Measurements from ENCODE around the gene USP7. TPM values are rescaled to one million over a fixed set of nuclear protein-coding genes. Genes with fewer than 3 reads are reported as not detected.
A peak's percentile ranks its signal among the peaks of the same experiment; 100 is the strongest.
"Not testable (repeated sequence)": the region's sequence is repeated elsewhere in the genome, so short reads cannot be mapped to it uniquely, and the experiment has no call there.

The USP7 gene
- total RNA-seq (2014; rRNA removed; shearing (Covaris generic)): 20.3 and 29.2 TPM in 2 replicates

DNA sequence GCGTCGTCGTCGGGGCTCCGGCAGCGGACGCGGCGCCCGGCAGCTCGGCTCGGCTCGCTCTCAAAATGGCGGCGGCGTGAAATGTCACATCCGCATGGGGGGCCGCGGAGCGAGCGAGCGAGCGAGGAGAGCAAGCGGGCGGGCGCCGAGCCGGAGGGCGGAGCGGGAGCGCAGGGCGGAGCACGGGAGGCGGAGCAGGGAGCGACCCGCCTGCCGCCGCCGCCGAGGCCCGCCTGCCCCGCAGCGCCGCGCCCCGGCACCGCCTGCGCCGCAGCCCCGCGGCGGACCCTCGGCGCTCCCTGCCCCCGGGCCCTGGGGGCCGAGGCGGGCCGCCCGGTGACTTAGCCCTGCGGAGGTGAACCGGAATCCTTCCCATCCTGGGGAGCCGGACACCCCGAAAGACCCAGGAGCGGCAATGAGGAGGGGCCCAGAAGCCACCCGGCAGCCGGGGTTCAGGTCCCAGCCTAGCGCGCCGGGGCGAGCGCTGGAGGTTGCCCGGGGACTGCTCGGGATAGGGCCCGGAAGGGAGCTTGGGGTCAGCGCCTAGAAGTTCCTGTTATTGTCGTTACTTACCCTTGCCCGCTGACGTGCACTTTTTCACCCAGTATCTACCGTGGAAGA, at the start of gene USP7:
Gene USP7, minus strand, starts transcription at position 86 of the 621 bp plus-strand sequence. CDS start 621 bp downstream, outside the sequence.
- DNase-seq (ENCODE audit: low spot score): peak; percentile 83
- in situ Hi-C loops (cut with HindIII; ENCODE audit: low sequenced_read_pairs): no loop called here

DNA sequence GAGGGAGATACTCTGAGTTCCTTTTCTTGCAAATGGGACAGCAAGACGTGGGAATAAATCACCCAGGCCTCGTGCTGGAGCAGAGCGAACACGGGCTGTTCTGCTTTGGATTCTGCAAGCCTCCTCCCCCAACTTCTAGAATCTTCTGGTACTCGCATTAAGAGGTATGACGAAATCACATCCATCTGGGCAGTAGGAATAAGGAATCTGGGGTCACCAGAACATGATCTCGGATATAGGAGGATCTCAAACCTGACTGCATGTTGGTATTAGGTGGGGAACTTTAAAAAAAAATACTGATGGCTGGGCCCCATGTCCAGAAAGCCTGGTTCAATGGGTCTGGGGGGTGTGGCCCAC, 49.8 kb upstream of the USP7 start:
- in situ Hi-C loops (cut with HindIII; ENCODE audit: low sequenced_read_pairs): no loop called here
- no peak for DNase-seq (ENCODE audit: low spot score)

DNA sequence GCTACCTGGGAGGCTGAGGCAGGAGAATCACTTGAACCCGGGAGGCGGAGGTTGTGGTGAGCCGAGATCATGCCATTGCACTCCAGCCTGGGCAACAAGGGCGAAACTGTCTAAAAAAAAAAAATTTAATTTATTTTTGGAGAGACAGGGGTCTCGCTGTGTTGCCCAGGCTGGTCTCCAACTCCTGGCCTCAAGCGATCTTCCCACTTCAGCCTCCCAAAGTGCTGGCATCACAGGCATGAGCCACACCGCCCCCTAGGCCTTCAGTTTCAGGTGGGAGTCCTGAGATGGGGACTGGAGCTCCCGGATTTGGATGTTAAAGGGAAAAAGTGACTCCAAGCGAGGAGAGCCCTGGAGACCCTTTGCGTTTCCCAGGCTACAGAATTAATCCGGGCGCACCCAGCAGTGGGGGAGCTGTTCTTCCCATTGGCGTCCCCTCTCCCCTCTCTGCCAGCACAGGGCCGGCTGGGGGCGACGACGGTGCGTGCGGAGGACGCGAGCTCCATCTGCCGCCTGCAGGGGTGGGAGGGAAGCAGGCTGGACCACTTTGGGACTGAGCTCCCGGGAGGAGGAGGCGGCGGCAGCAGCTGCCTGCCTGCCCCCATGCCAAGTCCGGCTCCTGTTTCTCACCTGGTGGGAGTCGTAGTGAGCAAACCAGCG, 49.3 kb upstream of the USP7 start:
- no peak for DNase-seq (ENCODE audit: low spot score)
- in situ Hi-C loops (cut with HindIII; ENCODE audit: low sequenced_read_pairs): no loop called here

DNA sequence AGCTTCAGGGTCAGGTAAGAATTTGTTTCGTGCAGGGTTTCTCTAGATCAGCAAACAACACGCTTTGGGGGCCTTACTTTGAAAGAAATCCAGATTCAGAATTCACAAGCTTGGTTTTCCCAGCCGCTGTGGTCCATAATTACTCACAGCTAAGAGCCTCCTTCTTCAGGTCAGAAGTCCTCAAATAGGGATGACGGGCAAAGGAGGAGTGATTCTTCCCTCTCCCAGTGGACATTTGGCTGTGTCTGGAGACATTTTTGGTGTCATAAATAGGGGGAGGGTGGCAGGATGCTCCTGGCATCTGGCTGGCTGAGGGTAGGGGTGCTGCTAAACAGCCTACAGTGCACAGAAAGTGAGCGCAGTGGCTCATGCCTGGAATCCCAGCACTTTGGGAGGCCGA, 48.6 kb upstream of the USP7 start:
- DNase-seq (ENCODE audit: low spot score): no peak
- in situ Hi-C loops (cut with HindIII; ENCODE audit: low sequenced_read_pairs): no loop called here

DNA sequence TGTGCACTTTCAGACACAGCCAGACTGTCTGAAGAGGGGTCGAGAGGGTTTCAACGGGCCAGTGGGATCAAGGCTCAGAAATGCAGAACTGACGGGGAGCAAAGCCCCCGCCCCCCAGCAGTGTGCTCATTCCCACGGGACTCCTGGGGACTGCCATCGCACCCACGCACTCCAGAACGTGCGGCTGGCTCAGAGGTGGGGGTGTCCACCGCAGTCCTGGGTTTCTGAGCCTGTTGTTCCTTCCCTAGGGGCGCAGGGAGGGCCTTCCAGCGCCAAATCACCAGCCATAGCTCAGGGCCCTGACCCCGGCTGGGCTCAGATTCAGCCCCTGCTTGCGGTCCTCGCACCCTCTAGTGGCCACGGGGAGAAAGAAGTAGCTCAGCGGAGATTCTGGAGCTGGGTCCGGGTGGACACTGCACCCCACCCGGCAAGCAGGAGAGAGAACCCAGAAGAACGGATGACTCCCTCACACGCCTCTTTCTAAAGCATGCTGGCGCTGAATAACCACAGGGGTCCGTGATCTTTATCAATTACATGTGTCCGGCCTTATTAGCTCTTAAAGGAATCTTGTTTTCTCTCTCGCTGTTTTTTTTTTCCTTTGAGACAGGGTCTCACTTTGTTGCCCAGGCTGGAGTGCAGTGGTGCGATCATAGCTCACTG, 45.0 kb upstream of the USP7 start:
- in situ Hi-C loops (cut with HindIII; ENCODE audit: low sequenced_read_pairs): no loop called here
- DNase-seq (ENCODE audit: low spot score): peak; percentile 54

DNA sequence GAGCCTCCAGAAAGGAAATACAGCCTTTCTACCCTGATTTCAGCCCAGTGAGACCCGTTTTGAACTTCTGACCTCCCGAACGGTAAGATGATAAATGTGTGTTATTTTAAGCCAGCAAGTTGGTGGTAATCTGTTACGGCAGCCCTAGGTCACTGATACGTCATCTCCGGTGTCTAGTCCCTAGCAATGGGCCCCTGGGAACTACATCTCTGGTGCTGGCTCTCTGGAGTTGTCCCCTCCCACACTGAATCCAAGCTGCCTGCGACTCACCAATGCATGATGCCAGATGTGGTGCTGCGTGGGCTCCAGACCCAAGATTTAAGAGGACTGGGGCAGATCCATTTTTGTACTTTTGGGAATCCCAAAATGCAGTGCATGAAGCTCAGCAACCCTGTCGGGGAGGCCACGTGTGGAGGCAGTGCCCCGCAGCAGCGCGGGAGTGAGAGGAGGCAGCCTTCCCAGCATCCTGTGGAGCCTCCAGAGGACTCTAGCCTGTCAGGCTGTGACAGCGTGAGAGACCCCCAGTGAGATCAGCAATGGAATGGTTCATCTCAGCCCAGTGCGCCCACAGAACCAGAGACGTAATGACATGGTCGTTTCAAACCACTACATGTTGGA, 43.6 kb upstream of the USP7 start:
- in situ Hi-C loops (cut with HindIII; ENCODE audit: low sequenced_read_pairs): no loop called here
- DNase-seq (ENCODE audit: low spot score): no peak

DNA sequence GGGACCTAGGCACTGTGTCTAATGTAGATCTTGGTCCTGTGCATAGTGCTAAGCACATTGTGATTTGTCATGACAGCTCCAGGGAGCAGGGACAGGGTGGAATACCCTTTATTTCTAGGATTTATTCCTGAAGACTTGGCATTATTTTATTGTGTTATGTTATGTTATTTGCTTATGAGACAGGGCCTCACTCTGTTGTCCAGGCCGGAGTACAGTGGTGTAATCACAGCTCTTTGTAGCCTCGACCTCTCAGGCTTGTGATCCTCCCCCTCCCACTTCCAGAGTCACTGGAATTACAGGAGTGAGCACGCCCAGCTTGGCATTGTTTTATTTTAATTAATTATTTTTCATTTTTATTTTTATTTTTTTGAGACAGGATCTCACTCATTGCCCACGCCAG, 40.5 kb upstream of the USP7 start:
- in situ Hi-C loops (cut with HindIII; ENCODE audit: low sequenced_read_pairs): no loop called here
- DNase-seq (ENCODE audit: low spot score): no peak

DNA sequence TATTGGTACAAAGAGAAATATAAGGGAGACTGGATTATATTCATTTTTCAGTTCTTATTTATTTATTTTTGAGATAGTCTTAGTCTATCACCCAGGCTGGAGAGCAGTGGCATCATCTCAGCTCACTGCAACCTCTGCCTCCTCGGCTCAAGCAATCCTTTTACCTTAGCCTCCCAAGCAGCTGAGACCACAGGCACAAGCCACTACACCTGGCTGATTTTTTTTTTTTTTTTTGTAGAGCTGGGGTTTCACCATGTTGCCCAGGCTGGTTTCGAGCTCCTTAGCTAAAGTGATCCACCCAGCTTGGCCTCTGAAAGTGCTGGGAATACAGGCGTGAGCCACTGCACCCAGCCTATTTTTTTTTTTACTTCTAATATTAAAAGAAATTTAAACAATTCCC, 40.1 kb upstream of the USP7 start:
- DNase-seq (ENCODE audit: low spot score): no peak
- in situ Hi-C loops (cut with HindIII; ENCODE audit: low sequenced_read_pairs): no loop called here

DNA sequence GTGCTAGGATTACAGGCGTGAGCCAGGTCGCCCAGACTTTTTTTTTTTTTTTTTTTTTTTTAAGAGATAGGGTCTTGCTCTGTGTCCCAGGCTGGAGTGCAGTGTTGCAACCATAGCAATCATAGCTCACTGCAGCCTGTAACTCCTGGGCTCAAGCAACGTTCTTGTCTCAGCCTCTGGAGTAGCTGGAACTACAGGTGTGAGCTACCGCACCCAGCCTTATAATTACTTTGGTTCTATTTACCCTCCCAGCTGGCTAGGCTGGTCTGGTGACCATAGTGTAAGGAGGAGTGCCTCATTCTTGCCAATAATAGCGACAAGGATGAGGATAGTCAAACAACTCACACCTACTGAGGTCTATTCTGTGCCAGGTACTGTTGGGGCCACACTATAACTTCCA, 39.6 kb upstream of the USP7 start:
- no peak for DNase-seq (ENCODE audit: low spot score)
- in situ Hi-C loops (cut with HindIII; ENCODE audit: low sequenced_read_pairs): no loop called here

DNA sequence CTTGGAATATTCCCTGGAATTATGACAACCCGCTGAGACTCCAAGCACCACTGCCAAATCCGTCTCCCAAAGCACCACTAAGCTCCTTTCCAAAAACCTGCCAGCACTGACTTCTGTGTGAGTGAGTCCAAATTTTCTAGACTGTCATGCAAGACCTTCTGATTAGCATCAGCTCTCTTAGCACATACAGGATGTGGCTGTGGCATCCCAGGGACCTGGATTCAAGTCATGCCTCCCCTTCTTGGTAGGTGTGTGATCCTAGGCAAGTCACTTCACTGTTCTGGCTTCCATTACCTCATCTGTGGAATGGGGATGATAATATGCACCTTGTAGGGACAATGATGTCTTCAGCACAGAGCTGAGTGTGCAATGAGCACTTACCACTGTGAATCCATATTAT, 38.3 kb upstream of the USP7 start:
- in situ Hi-C loops (cut with HindIII; ENCODE audit: low sequenced_read_pairs): no loop called here
- no peak for DNase-seq (ENCODE audit: low spot score)

DNA sequence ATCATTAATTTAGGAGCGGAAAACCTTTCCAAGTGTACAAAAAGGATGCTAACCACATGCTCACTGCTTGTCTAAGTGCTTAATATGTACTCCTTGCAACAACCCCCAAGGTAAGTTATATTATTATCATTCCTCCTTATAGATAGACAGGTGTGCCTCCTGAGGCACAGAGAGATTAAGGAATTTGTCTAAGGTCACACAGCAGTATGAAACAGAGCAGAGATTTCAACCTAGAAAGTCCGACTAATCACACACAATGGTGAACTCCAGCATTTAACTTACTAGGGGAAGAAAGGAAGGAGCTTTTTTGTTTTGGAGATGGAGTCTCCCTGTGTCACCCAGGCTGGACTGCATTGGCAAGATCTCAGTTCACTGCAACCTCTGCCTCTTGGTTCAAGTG, 37.0 kb upstream of the USP7 start:
- no peak for DNase-seq (ENCODE audit: low spot score)
- in situ Hi-C loops (cut with HindIII; ENCODE audit: low sequenced_read_pairs): no loop called here

DNA sequence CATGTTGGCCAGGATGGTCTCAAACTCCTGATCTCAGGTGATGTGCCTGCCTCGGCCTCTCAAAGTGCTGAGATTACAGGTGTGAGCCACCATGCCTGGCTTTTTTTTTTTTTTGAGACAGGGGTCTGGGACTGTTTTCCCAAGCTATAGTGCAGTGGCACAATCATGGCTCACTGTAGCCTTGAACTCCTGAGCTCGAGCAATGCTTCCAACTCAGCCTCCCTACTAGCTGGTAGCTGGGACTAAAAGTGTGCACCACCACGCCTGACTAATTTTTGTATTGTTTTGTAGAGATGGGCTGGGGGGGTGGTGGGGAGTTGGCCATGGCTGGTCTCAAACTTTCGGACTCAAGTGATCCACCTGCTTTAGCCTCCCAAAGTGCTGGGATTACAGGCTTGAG, 36.1 kb upstream of the USP7 start:
- DNase-seq (ENCODE audit: low spot score): no peak
- in situ Hi-C loops (cut with HindIII; ENCODE audit: low sequenced_read_pairs): no loop called here

DNA sequence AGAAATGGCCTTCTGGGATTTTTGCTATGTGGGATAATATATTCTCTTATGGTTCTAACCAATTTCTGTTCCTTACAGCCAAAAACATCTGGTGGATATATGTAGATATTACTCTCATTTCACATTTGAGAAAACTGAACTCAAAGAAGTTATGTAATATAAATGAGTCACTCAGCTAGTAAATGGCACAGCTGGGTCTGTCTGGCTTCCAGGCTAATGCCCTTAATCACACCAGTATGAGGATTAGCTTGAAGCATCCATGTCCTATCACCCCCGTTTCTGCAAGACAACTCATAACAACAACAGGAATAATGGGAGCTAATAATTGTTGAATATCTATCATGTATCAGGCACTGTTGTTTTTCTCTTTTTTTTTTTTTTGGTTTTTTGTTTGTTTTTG, 34.4 kb upstream of the USP7 start:
- DNase-seq (ENCODE audit: low spot score): no peak
- in situ Hi-C loops (cut with HindIII; ENCODE audit: low sequenced_read_pairs): no loop called here

DNA sequence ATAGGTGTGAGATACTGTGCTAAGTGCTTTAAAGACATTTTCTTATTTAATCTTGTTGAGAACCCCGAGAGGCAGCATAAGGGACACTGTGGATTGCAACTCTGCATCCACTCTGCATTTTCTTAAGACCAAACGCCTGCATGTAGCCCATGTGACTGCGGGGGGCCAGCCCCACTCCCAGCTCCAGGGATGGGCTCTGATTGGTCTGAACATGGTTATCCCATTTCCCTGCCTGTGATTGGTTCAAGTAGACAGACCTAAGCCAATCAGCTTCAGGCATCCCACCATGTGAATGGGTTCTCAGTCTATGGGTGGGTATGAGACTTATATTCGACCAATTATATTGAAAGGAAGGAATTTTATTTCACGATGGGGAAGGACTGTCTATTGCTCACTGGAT, 33.2 kb upstream of the USP7 start:
- in situ Hi-C loops (cut with HindIII; ENCODE audit: low sequenced_read_pairs): no loop called here
- DNase-seq (ENCODE audit: low spot score): no peak

DNA sequence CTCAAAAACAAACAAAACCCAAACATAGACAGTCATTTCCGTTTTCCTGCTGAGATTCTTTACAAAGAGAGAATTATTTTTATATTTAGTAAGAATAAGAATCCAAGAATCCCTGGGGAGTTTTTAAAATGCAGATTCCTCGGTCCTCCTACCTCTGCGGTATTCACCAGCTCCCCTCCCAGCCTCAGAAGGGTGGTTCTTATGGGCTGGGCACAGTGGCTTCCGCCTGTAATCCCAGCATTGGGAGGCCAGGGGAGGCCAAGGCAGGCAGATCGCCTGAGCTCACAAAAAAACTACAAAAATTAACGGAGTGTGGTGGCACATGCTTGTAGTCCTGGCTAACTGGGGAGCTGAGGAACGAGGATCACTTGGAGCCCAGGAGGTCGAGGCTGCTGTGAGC, 26.7 kb upstream of the USP7 start:
- no peak for DNase-seq (ENCODE audit: low spot score)
- in situ Hi-C loops (cut with HindIII; ENCODE audit: low sequenced_read_pairs): no loop called here

DNA sequence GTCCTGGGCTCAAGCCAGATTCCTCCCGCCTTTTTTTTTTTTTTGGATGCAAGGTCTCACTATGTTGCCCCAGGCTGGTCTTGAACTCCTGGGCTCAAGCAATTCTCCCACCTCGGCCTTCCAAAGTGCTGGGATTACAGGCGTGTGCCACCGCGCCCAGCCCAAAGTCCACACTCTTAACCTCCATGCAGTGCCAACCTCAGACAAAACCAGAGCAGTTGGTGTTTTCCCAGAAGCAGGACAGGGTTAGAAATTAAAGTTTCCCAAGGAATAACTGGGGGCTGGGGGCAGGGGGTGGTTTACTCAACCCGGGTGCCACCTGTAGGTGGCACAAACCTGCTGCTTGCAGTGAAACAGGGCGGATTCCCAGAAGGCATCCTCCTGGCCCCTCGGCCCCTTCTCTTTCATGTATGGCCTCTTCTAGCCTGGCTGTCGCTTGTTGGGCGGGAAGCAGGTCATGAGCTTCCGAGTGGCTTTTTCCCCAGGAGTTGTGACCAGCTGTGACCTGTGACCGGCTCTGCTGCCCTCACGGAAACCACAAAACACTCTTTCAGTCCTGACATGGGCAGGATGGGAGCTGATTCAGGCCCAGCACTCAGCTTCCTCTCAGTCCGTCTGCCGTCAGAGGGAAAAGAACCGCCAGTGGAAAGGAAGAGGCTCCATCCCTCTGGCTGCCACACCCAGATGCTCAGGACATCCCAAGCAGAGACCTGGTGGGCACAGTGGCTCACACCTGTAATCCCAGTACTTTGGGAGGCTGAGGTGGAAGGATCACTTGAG, 25.6 kb upstream of the USP7 start:
- in situ Hi-C loops (cut with HindIII; ENCODE audit: low sequenced_read_pairs): no loop called here

DNA sequence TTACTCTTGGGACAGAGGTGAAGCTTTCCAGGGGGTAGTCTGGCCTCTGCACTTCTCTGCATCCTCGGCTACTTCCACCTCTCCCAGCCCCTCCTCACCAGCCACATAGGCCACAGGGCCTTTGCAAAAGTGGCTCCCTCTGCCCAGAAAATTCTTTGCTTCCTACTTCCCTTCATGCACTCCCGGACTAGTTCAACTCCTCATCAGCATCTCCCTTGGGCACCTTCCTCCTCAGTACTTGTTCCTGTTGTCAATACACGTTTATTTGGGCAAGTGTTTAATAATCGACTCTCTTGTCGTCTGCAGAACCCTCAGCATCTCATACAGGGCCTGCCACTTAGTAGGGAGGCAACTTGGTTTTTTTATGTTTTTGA, 23.1 kb upstream of the USP7 start:
- in situ Hi-C loops (cut with HindIII; ENCODE audit: low sequenced_read_pairs): no loop called here
- DNase-seq (ENCODE audit: low spot score): no peak

More for the DNA sequence above, 25.6 kb upstream of the USP7 start:
- DNase-seq (ENCODE audit: low spot score): no peak

DNA sequence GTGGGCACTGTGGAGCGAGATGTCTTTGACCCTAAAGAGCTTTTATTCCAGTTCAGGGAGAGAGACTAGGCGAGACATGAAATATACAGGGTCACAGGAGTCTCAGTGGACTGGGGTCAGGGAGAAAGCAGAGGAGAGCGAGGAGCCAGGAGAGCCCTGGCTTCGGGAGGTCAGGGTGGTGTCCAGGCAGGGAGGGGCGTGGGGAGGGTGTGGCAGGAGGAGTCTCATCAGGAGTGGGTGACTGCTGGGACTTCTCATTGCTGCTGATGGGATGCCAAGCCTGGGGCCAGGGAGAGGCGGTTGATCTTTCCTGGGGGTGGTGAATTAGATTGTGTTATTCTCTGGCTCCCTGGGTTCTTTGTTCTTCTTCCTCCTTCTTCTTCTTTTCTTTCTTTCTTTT, 22.4 kb upstream of the USP7 start:
- in situ Hi-C loops (cut with HindIII; ENCODE audit: low sequenced_read_pairs): no loop called here
- DNase-seq (ENCODE audit: low spot score): no peak

DNA sequence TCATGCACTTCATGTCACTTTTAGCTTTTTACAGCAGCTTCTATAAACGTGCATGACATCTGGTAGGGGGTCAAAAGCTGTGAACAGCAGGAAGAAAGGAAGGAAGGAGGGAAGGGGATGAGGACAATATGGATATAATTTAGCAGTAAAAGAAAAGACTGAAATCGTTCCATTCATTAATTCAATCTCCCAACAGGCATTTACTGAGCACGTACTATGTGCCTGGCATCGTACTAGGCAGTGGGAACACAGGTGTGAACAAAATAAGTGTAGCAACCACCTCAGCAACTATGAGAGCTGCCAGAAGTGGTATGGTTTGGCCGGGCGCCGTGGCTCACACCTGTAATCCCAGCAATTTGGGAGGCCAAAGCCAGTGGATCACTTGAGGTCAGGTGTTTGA, 19.1 kb upstream of the USP7 start:
- in situ Hi-C loops (cut with HindIII; ENCODE audit: low sequenced_read_pairs): no loop called here
- DNase-seq (ENCODE audit: low spot score): no peak

DNA sequence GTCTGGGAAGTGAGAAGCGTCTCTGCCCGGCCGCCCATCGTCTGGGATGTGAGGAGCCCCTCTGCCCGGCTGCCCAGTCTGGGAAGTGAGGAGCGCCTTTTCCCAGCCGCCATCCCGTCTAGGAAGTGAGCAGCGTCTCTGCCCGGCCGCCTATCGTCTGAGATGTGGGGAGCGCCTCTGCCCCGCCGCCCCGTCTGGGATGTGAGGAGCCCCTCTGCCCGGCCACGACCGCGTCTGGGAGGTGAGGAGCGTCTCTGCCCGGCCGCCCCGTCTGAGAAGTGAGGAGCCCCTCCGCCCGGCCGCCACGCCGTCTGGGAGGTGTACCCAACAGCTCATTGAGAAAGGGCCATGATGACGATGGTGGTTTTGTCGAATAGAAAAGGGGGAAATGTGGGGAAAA, 18.2 kb upstream of the USP7 start:
- DNase-seq (ENCODE audit: low spot score); in situ Hi-C loops (cut with HindIII; ENCODE audit: low sequenced_read_pairs): not testable (repeated sequence)
